DND-41 (cell line): ENCODE results near the gene NIPSNAP3A.
"Not testable (repeated sequence)": the region's sequence is repeated elsewhere in the genome, so short reads cannot be mapped to it uniquely, and the experiment has no call there.

Experiments used
- ATAC-seq: fragments of 200-7000 bp; cut with Tn5 transposase; 3 replicates; pipeline ENCODE4 v1.9.1; 2021; ENCODE audit warnings: low read depth; ENCODE audit not compliant: insufficient read depth
- DNase-seq: peaks from one replicate; pipeline ENCODE4 v3.0.0-alpha.2; 2020
- H2AFZ ChIP-seq: 2 replicates; pipeline ENCODE4 v1.6.0; 2012; ENCODE audit warnings: low read depth, low read length
- H3K27ac ChIP-seq: 2 replicates; pipeline ENCODE4 v1.5.1; 2012; ENCODE audit warnings: low read length, inconsistent platforms
- H3K27me3 ChIP-seq: fragments of 200-600 bp; sonication (generic); 2 replicates; pipeline ENCODE4 v1.6.0; 2012; ENCODE audit warnings: low read length, mild to moderate bottlenecking, inconsistent platforms; ENCODE audit not compliant: insufficient read depth, poor library complexity
- H3K36me3 ChIP-seq: 2 replicates; pipeline ENCODE4 v1.5.1; 2012; ENCODE audit warnings: low read length, inconsistent platforms; ENCODE audit not compliant: insufficient read depth
- H3K4me1 ChIP-seq: 2 replicates; pipeline ENCODE4 v1.5.1; 2012; ENCODE audit warnings: mild to moderate bottlenecking, low read length; ENCODE audit not compliant: insufficient read depth
- H3K4me2 ChIP-seq: 2 replicates; pipeline ENCODE4 v1.6.0; 2012; ENCODE audit warnings: mild to moderate bottlenecking, moderate library complexity, low read length, inconsistent platforms; ENCODE audit not compliant: insufficient read depth
- H3K4me3 ChIP-seq, 2 experiments: fragments of 200-600 bp in 1 of 2; shearing (Covaris generic) in 1 of 2; 2 replicates each; pipeline ENCODE4 v1.5.1; 2012 to 2016; ENCODE audit warnings: inconsistent platforms in 2 of 2, low read length in 2 of 2, mild to moderate bottlenecking in 2 of 2, low read depth in 1 of 2, moderate library complexity in 1 of 2
- H3K79me2 ChIP-seq: 2 replicates; pipeline ENCODE4 v1.6.0; 2012; ENCODE audit warnings: low read length, inconsistent platforms; ENCODE audit not compliant: insufficient read depth
- H3K9ac ChIP-seq: 2 replicates; pipeline ENCODE4 v1.6.0; 2012; ENCODE audit warnings: low read depth, mild to moderate bottlenecking, inconsistent platforms, low read length, moderate library complexity
- H3K9me3 ChIP-seq: 2 replicates; pipeline ENCODE4 v1.5.1; 2012; ENCODE audit warnings: low read length, moderate library complexity, mild to moderate bottlenecking, inconsistent platforms; ENCODE audit not compliant: insufficient read depth, severe bottlenecking
- H4K20me1 ChIP-seq: 2 replicates; pipeline ENCODE4 v1.6.0; 2012; ENCODE audit warnings: low read length; ENCODE audit not compliant: insufficient read depth
- CTCF ChIP-seq: IDR thresholded peaks from 2 replicates; pipeline ENCODE4 v1.5.1; 2012; ENCODE audit warnings: borderline replicate concordance, low read length, moderate library complexity, mild to moderate bottlenecking; ENCODE audit not compliant: poor library complexity, severe bottlenecking; ENCODE audit errors: extremely low read depth
- EZH2 ChIP-seq: IDR thresholded peaks from 3 replicates; pipeline ENCODE4 v1.6.1; 2012; ENCODE audit warnings: borderline replicate concordance, low read depth, mild to moderate bottlenecking, moderate library complexity, low read length, inconsistent platforms; ENCODE audit not compliant: severe bottlenecking

Gene NIPSNAP3A

GRCh38 chr9:104747565-104748358 is at the start of gene NIPSNAP3A:
Gene NIPSNAP3A, plus strand, starts transcription at chr9:104747683. Its CDS starts 110 bp downstream, at chr9:104747793.
- DNase-seq (peak; percentile 88), ATAC-seq (peak; percentile 93)
- H4K20me1 ChIP-seq, result no peaks in the 10 kb centered on the region
- peak within 1 kb of the TSS; percentile 78 for H3K4me2 ChIP-seq
- peaks cover 32% of the 10 kb centered on the region for H3K4me1 ChIP-seq
- peak within 1 kb of the TSS; percentile 80 for H3K9ac ChIP-seq
- no peaks in the 10 kb centered on the region for H3K9me3 ChIP-seq
- H2AFZ ChIP-seq, result peak within 1 kb of the TSS; percentile 79
- peak within 1 kb of the TSS; percentile 90 for H3K27ac ChIP-seq
- no peaks in the 10 kb centered on the region for H3K27me3 ChIP-seq
- H3K4me3 ChIP-seq, result peak within 1 kb of the TSS; percentile 68 to 73
- peaks cover 4% of the 10 kb centered on the region for H3K36me3 ChIP-seq
- peaks cover 14% of the 10 kb centered on the region for H3K79me2 ChIP-seq
- no peak for TF ChIP-seq CTCF
- TF ChIP-seq EZH2, result no peak

- no peak overlapping the region for H3K9ac ChIP-seq
- DNase-seq, result no peak
- H3K4me2 ChIP-seq, result no peak overlapping the region
- H3K27me3 ChIP-seq, result no peaks in the 10 kb centered on the region
- H3K27ac ChIP-seq, result no peak overlapping the region
- no peak overlapping the region for H2AFZ ChIP-seq
- no peaks in the 10 kb centered on the region for H3K79me2 ChIP-seq
- TF ChIP-seq CTCF (no peak), EZH2 (no peak)
- no peaks in the 10 kb centered on the region for H4K20me1 ChIP-seq
- no peaks in the 10 kb centered on the region for H3K9me3 ChIP-seq
- no peaks in the 10 kb centered on the region for H3K4me1 ChIP-seq
- no peaks in the 10 kb centered on the region for H3K36me3 ChIP-seq
- ATAC-seq, result no peak
- H3K4me3 ChIP-seq, result no peak overlapping the region
Measured at GRCh38 chr9:104700306-104700705, 47.2 kb upstream of the NIPSNAP3A start.

GRCh38 chr9:104708737-104709136 is 38.7 kb upstream of the NIPSNAP3A start:
- not testable (repeated sequence) for H3K4me1 ChIP-seq, H3K36me3 ChIP-seq, H3K4me3 ChIP-seq

GRCh38 chr9:104711604-104712003 is 35.9 kb upstream of the NIPSNAP3A start:
- no peak overlapping the region for H3K27ac ChIP-seq
- H3K36me3 ChIP-seq, result no peaks in the 10 kb centered on the region
- DNase-seq, result no peak
- no peaks in the 10 kb centered on the region for H3K9me3 ChIP-seq
- no peak for ATAC-seq
- H3K9ac ChIP-seq, result no peak overlapping the region
- no peak overlapping the region for H3K4me2 ChIP-seq
- H3K79me2 ChIP-seq, result no peaks in the 10 kb centered on the region
- H3K4me1 ChIP-seq, result no peaks in the 10 kb centered on the region
- no peaks in the 10 kb centered on the region for H4K20me1 ChIP-seq
- no peaks in the 10 kb centered on the region for H3K27me3 ChIP-seq
- TF ChIP-seq CTCF, result no peak
- no peak for TF ChIP-seq EZH2
- no peak overlapping the region for H2AFZ ChIP-seq
- no peak overlapping the region for H3K4me3 ChIP-seq

More at GRCh38 chr9:104708737-104709136, 38.7 kb upstream of the NIPSNAP3A start:
- H3K9me3 ChIP-seq, H3K9ac ChIP-seq, H2AFZ ChIP-seq, H3K4me2 ChIP-seq, H3K79me2 ChIP-seq, H3K27ac ChIP-seq, ATAC-seq, DNase-seq, H3K27me3 ChIP-seq, H4K20me1 ChIP-seq: not testable (repeated sequence)
